NCI-H1092 treated with DMSO at 0.1 percent for 48 hours (cell line): Measurements from ENCODE around the gene C5orf22.
A peak's percentile ranks its signal among the peaks of the same experiment; 100 is the strongest.
"Not testable (repeated sequence)": the region's sequence is repeated elsewhere in the genome, so short reads cannot be mapped to it uniquely, and the experiment has no call there.

Experiments
- DNase-seq: peaks from one replicate; lab custom pipeline; 2025; lab: John Stamatoyannopoulos, UW

The C5orf22 gene

GRCh38 chr5:31531888-31532547 lies at the start of gene C5orf22, which contains the start of gene DROSHA:
TSS of gene C5orf22 (plus strand) at chr5:31532301. CDS start at chr5:31532393, 92 bp downstream.
TSS of gene DROSHA (minus strand) at chr5:31532093. CDS start at chr5:31529059, 3,034 bp downstream.
- DNase-seq: peak; percentile 96

GRCh38 chr5:31485376-31486207 lies 46.5 kb upstream of the C5orf22 start:
- no peak for DNase-seq

GRCh38 chr5:31486441-31486840 lies 45.7 kb upstream of the C5orf22 start:
- DNase-seq: no peak

GRCh38 chr5:31487506-31487905 lies 44.6 kb upstream of the C5orf22 start:
- no peak for DNase-seq

GRCh38 chr5:31492869-31493268 lies 39.2 kb upstream of the C5orf22 start:
- DNase-seq: no peak

- DNase-seq: no peak
Measured at GRCh38 chr5:31495336-31495735, 36.8 kb upstream of the C5orf22 start.

- DNase-seq: no peak
Measured at GRCh38 chr5:31496301-31496700, 35.8 kb upstream of the C5orf22 start.

- DNase-seq: no peak
Measured at GRCh38 chr5:31496891-31497290, 35.2 kb upstream of the C5orf22 start.

- DNase-seq: no peak
Measured at GRCh38 chr5:31500256-31500655, 31.8 kb upstream of the C5orf22 start.

- no peak for DNase-seq
Measured at GRCh38 chr5:31502506-31502905, 29.6 kb upstream of the C5orf22 start.

GRCh38 chr5:31504529-31504928 lies 27.6 kb upstream of the C5orf22 start:
- DNase-seq: no peak

GRCh38 chr5:31511305-31511704 lies 20.8 kb upstream of the C5orf22 start:
- no peak for DNase-seq

- DNase-seq: no peak
Measured at GRCh38 chr5:31516802-31517201, 15.3 kb upstream of the C5orf22 start.

- no peak for DNase-seq
Measured at GRCh38 chr5:31523041-31523440, 9.1 kb upstream of the C5orf22 start.

GRCh38 chr5:31530541-31531265 lies 1.4 kb upstream of the C5orf22 start:
- no peak for DNase-seq

GRCh38 chr5:31531543-31531887 lies 586 bp upstream of the C5orf22 start:
- DNase-seq: peak; percentile 24

- no peak for DNase-seq
Measured at GRCh38 chr5:31534527-31535046, 2.5 kb downstream of the C5orf22 start.

GRCh38 chr5:31536873-31537272 lies 4.8 kb downstream of the C5orf22 start:
- no peak for DNase-seq

- no peak for DNase-seq
Measured at GRCh38 chr5:31537349-31537748, 5.2 kb downstream of the C5orf22 start.

- no peak for DNase-seq
Measured at GRCh38 chr5:31537851-31538250, 5.8 kb downstream of the C5orf22 start.

- not testable (repeated sequence) for DNase-seq
Measured at GRCh38 chr5:31549114-31549513, 17.0 kb downstream of the C5orf22 start.

- DNase-seq: no peak
Measured at GRCh38 chr5:31551878-31552277, 19.8 kb downstream of the C5orf22 start.
